Activated CD4-positive, alpha-beta T cell treated with anti-CD3 and anti-CD28 coated beads, Interleukin-2, amount 10 ng/mL, durations not matched to agents 7 days and 5 days (primary cell): Measurements from ENCODE around the gene PPME1. TPM values are rescaled to one million over a fixed set of nuclear protein-coding genes. Genes with fewer than 3 reads are reported as not detected.

Experiments used
- total RNA-seq, 2 experiments: library from RNA; stranded (reverse); gene quantifications; one replicate each; pipeline ENCODE4 v1.2.3, GENCODE V29; 2021

The PPME1 gene
- total RNA-seq, 2 experiments from 2014 or later: 21.3 to 25.9 TPM

Other genes with a start within 250 kb of the PPME1 start
- gene DNAJB13, start 220.3 kb upstream of the PPME1 start, total RNA-seq: under 1 TPM; 0.15 to 0.31 TPM
- 100 to 1,000 TPM; 326 to 344 TPM for gene UCP2, start 188.4 kb upstream of the PPME1 start, total RNA-seq
- 1 to 10 TPM; 2.5 to 3.2 TPM for gene UCP3, start 162.2 kb upstream of the PPME1 start, total RNA-seq
- 10 to 100 TPM; 34.0 to 39.1 TPM for gene C2CD3, start 287 bp upstream of the PPME1 start, total RNA-seq
- not detected for gene P4HA3, start 140.4 kb downstream of the PPME1 start, total RNA-seq
- 1 to 10 TPM; 8.4 to 9.9 TPM for gene PGM2L1, start 227.1 kb downstream of the PPME1 start, total RNA-seq